GM12878 (cell line): Measurements from ENCODE around the gene SOCS1. TPM values are rescaled to one million over a fixed set of nuclear protein-coding genes. Genes with fewer than 3 reads are reported as not detected.

ENCODE experiments used
- BHLHE40 ChIP-seq, 2 experiments: fragments of 450-650 bp in 1 of 2; IDR thresholded peaks; 2 replicates each; pipeline ENCODE4 v1.6.1; 2011 to 2017; ENCODE audit warnings: low read depth in 2 of 2, borderline replicate concordance in 1 of 2, improper control_type of control experiment in 1 of 2, low read length in 1 of 2, mild to moderate bottlenecking in 1 of 2
- BMI1 ChIP-seq: fragments of 450-650 bp; IDR thresholded peaks from 2 replicates; pipeline ENCODE4 v1.6.1; 2016; ENCODE audit warnings: mild to moderate bottlenecking, moderate library complexity, borderline replicate concordance
- CHD1 ChIP-seq: IDR thresholded peaks from 2 replicates; pipeline ENCODE4 v1.6.1; 2012; ENCODE audit warnings: low read depth, low read length, improper control_type of control experiment
- CHD2 ChIP-seq: IDR thresholded peaks from 2 replicates; pipeline ENCODE4 v1.6.1; 2011; ENCODE audit warnings: low read depth, low read length, improper control_type of control experiment, borderline replicate concordance
- EED ChIP-seq: sonication (generic); IDR thresholded peaks from 2 replicates; pipeline ENCODE4 v1.6.1; 2016; ENCODE audit warnings: antibody characterized with exemption, low read depth
- EP300 ChIP-seq, 2 experiments: fragments of 150-350 bp in 1 of 2; IDR thresholded peaks; 2 replicates each; pipeline ENCODE4 v1.6.1; 2011 to 2012; ENCODE audit warnings: low read depth in 2 of 2, low read length in 2 of 2, borderline replicate concordance in 1 of 2, improper control_type of control experiment in 1 of 2, inconsistent platforms in 1 of 2; ENCODE audit not compliant: control insufficient read depth in 1 of 2
- GABPA ChIP-seq: IDR thresholded peaks from 2 replicates; pipeline ENCODE4 v1.6.1; 2014; ENCODE audit warnings: antibody characterized with exemption, low read depth, mild to moderate bottlenecking, inconsistent platforms
- HDGF ChIP-seq: fragments of 450-650 bp; IDR thresholded peaks from 2 replicates; pipeline ENCODE4 v1.6.1; 2016; ENCODE audit warnings: antibody characterized with exemption
- NBN ChIP-seq: fragments of 450-650 bp; IDR thresholded peaks from 2 replicates; pipeline ENCODE4 v1.6.1; 2016
- NFYB ChIP-seq: IDR thresholded peaks from 2 replicates; pipeline ENCODE4 v1.6.1; 2011; ENCODE audit warnings: low read depth, mild to moderate bottlenecking, low read length, improper control_type of control experiment, moderate library complexity; ENCODE audit not compliant: insufficient read depth
- POLR2AphosphoS5 ChIP-seq: IDR thresholded peaks from 2 replicates; pipeline ENCODE4 v1.6.1; 2011; ENCODE audit warnings: mild to moderate bottlenecking, low read length, inconsistent platforms
- RELA ChIP-seq: fragments of 450-650 bp; IDR thresholded peaks from 2 replicates; pipeline ENCODE4 v1.8.0; 2014; ENCODE audit warnings: borderline replicate concordance; ENCODE audit not compliant: partially characterized antibody
- SMARCA5 ChIP-seq: fragments of 450-650 bp; IDR thresholded peaks from 2 replicates; pipeline ENCODE4 v1.6.1; 2017; ENCODE audit warnings: mild to moderate bottlenecking
- SRF ChIP-seq, 2 experiments: IDR thresholded peaks; 2 replicates each; pipeline ENCODE4 v1.6.1; 2011; ENCODE audit warnings: low read depth in 2 of 2, low read length in 2 of 2, mild to moderate bottlenecking in 1 of 2, moderate library complexity in 1 of 2
- SUPT20H ChIP-seq: IDR thresholded peaks from 2 replicates; pipeline ENCODE4 v1.6.1; 2011; ENCODE audit warnings: low read depth, mild to moderate bottlenecking, low read length, moderate library complexity, borderline replicate concordance; ENCODE audit not compliant: control insufficient read depth
- TCF12 ChIP-seq: IDR thresholded peaks from 2 replicates; pipeline ENCODE4 v1.6.1; 2011; ENCODE audit warnings: low read depth, mild to moderate bottlenecking, low read length
- ZNF24 ChIP-seq: fragments of 450-650 bp; IDR thresholded peaks from 2 replicates; pipeline ENCODE4 v1.6.1; 2017; ENCODE audit warnings: antibody characterized with exemption, mild to moderate bottlenecking
- ZNF622 ChIP-seq: fragments of 450-650 bp; IDR thresholded peaks from 2 replicates; pipeline ENCODE4 v1.6.1; 2017; ENCODE audit warnings: mild to moderate bottlenecking, inconsistent platforms
- ZSCAN29 ChIP-seq: fragments of 450-650 bp; IDR thresholded peaks from 2 replicates; pipeline ENCODE4 v1.6.1; 2017; ENCODE audit warnings: mild to moderate bottlenecking, moderate library complexity
- polyA plus RNA-seq, 11 experiments: library from polyadenylated mRNA; depleted of rRNA in 4 of 11; unstranded in 6 of 11; stranded (reverse) in 5 of 11; fragments of >200 nt; fragmentation: Nextera tagmentation in 4 of 11; fragmentation: Illumina TruSeq in 1 of 11; extraction: Ambion mirVana in 4 of 11; extraction: Trizol in 1 of 11; gene quantifications; 1 replicate in 1 of 11; 2 replicates in 10 of 11; pipeline versions ENCODE4 v1.2.1 to v1.2.3, GENCODE V29; 2011 to 2016; ENCODE audit warnings: inconsistent platforms in 2 of 11, missing spikeins in 2 of 11, low read depth in 1 of 11
- total RNA-seq, 4 experiments: library from RNA; depleted of rRNA in 3 of 4; stranded (reverse); fragments of >200 nt in 3 of 4; fragmentation: Illumina TruSeq in 1 of 4; extraction: Trizol in 1 of 4; gene quantifications; 2 replicates each; pipeline versions ENCODE4 v1.2.1 to v1.2.3, GENCODE V29; 2013 to 2021
- TF ChIP-seq, protein P1 (sequence below): fragments of 150-350 bp; IDR thresholded peaks from 2 replicates; pipeline ENCODE4 v1.6.1; 2014; ENCODE audit warnings: mild to moderate bottlenecking, low read depth, low read length
- TF ChIP-seq, protein P2 (sequence below): fragments of 150-350 bp; IDR thresholded peaks from 2 replicates; pipeline ENCODE4 v1.6.1; 2016; ENCODE audit warnings: low read depth, low read length
- TF ChIP-seq, protein P3 (sequence below): fragments of 450-650 bp; IDR thresholded peaks from 2 replicates; pipeline ENCODE4 v1.6.1; 2017; ENCODE audit warnings: borderline replicate concordance
- TF ChIP-seq, protein P4 (sequence below): IDR thresholded peaks from 2 replicates; pipeline ENCODE4 v1.6.1; 2012; ENCODE audit warnings: low read depth, low read length, improper control_type of control experiment

SOCS1 gene
- total and polyA plus RNA-seq, 10 of the 15 experiments (the other 5 are each of a cell fraction or from before 2014, with no cell fraction given) = 0.42 to 39.8 (median 11.2) TPM

DNA sequence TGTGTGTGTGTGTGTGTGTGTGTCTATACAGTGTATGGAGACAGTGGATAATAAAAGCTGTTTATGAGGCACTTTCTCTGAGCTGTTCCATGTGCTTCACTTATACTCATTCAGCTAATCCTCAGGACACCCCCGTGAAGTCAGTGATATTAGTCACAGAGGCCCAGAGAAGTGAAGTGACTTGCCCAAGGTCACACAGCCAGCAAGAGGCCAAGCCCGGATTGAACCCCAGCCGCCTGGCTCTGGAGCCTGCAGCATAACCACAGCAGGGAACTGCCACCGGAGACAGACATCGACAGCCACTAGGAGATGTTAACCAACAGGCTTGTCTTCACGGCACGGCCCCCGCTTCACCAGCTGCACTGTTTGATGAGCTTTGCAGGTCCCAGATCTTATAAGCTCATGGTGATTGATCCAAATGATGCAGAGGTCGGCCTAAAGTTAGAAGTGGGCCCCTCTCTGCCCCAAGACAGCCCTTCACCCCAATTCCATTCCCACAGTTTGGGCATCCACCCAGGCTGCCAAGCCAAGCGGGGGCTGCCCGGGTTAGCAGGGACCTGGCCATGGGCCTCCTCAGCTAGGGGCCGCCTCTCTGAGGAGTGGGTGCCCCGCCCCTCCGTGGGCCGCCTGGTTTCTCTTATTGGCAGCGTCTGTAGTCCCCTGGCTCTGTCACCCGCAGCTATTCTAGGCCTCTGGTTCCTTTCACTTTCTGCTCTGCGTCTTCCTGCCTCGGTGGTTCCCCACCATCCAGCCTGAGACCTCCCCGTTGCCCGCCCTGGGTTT, 30.9 kb downstream of the SOCS1 start (continued):
- TF ChIP-seq, protein P1, sequence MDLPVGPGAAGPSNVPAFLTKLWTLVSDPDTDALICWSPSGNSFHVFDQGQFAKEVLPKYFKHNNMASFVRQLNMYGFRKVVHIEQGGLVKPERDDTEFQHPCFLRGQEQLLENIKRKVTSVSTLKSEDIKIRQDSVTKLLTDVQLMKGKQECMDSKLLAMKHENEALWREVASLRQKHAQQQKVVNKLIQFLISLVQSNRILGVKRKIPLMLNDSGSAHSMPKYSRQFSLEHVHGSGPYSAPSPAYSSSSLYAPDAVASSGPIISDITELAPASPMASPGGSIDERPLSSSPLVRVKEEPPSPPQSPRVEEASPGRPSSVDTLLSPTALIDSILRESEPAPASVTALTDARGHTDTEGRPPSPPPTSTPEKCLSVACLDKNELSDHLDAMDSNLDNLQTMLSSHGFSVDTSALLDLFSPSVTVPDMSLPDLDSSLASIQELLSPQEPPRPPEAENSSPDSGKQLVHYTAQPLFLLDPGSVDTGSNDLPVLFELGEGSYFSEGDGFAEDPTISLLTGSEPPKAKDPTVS = no peak
- TF ChIP-seq ZNF622 = no peak
- peak; percentile 55; the same call in 1 of the 2 replicates for TF ChIP-seq NBN
- TF ChIP-seq, protein P2, sequence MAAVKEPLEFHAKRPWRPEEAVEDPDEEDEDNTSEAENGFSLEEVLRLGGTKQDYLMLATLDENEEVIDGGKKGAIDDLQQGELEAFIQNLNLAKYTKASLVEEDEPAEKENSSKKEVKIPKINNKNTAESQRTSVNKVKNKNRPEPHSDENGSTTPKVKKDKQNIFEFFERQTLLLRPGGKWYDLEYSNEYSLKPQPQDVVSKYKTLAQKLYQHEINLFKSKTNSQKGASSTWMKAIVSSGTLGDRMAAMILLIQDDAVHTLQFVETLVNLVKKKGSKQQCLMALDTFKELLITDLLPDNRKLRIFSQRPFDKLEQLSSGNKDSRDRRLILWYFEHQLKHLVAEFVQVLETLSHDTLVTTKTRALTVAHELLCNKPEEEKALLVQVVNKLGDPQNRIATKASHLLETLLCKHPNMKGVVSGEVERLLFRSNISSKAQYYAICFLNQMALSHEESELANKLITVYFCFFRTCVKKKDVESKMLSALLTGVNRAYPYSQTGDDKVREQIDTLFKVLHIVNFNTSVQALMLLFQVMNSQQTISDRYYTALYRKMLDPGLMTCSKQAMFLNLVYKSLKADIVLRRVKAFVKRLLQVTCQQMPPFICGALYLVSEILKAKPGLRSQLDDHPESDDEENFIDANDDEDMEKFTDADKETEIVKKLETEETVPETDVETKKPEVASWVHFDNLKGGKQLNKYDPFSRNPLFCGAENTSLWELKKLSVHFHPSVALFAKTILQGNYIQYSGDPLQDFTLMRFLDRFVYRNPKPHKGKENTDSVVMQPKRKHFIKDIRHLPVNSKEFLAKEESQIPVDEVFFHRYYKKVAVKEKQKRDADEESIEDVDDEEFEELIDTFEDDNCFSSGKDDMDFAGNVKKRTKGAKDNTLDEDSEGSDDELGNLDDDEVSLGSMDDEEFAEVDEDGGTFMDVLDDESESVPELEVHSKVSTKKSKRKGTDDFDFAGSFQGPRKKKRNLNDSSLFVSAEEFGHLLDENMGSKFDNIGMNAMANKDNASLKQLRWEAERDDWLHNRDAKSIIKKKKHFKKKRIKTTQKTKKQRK = no peak
- TF ChIP-seq, protein P3, sequence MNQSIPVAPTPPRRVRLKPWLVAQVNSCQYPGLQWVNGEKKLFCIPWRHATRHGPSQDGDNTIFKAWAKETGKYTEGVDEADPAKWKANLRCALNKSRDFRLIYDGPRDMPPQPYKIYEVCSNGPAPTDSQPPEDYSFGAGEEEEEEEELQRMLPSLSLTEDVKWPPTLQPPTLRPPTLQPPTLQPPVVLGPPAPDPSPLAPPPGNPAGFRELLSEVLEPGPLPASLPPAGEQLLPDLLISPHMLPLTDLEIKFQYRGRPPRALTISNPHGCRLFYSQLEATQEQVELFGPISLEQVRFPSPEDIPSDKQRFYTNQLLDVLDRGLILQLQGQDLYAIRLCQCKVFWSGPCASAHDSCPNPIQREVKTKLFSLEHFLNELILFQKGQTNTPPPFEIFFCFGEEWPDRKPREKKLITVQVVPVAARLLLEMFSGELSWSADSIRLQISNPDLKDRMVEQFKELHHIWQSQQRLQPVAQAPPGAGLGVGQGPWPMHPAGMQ = no peak
- no peak for TF ChIP-seq SUPT20H
- TF ChIP-seq SRF (IDR thresholded peaks at IDR 0.05; ENCODE audit: low read depth in 2 of 2, low read length in 2 of 2) = 0 out of 4 replicates have a peak, but pooled peaks of 1 of the 2 experiments have one; percentile 27
- peak; percentile 33; the same call in 1 of the 2 replicates for TF ChIP-seq CHD2
- TF ChIP-seq HDGF = peak; percentile 94; the same call in 1 of the 2 replicates
- TF ChIP-seq GABPA = no peak
- TF ChIP-seq EED = no peak
- TF ChIP-seq NFYB = no peak
- peak; percentile 98 for TF ChIP-seq SMARCA5
- TF ChIP-seq EP300 (IDR thresholded peaks at IDR 0.05; ENCODE audit: borderline replicate concordance in 1 of 2, control insufficient read depth in 1 of 2, low read depth in 2 of 2, low read length in 2 of 2) = peak; percentile 78 to 79
- no peak for TF ChIP-seq ZNF24
- TF ChIP-seq RELA = no peak
- 0 out of 2 replicates have a peak, but pooled peaks have one; percentile 58 for TF ChIP-seq ZSCAN29
- TF ChIP-seq CHD1 = no peak
- TF ChIP-seq BHLHE40 (IDR thresholded peaks at IDR 0.05; ENCODE audit: borderline replicate concordance in 1 of 2, low read depth in 2 of 2, low read length in 1 of 2) = peak in 1 of 2 experiments; percentile 66; a peak in 3 of 4 replicates
- TF ChIP-seq, protein P4, sequence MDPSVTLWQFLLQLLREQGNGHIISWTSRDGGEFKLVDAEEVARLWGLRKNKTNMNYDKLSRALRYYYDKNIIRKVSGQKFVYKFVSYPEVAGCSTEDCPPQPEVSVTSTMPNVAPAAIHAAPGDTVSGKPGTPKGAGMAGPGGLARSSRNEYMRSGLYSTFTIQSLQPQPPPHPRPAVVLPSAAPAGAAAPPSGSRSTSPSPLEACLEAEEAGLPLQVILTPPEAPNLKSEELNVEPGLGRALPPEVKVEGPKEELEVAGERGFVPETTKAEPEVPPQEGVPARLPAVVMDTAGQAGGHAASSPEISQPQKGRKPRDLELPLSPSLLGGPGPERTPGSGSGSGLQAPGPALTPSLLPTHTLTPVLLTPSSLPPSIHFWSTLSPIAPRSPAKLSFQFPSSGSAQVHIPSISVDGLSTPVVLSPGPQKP = no peak
- peak; percentile 68; the same call in 1 of the 2 replicates for TF ChIP-seq TCF12
- no peak for TF ChIP-seq BMI1
- TF ChIP-seq POLR2AphosphoS5 = no peak
